HG02798 (cell line): ENCODE results near the gene ZAP70.
A peak's percentile ranks its signal among the peaks of the same experiment; 100 is the strongest.

Source experiments
- ATAC-seq: cut with Tn5 transposase; IDR thresholded peaks from one replicate; pipeline ENCODE4 v1.9.1; 2021; ENCODE audit warnings: mild to moderate bottlenecking; ENCODE audit not compliant: unreplicated experiment, poor library complexity

Gene ZAP70

DNA sequence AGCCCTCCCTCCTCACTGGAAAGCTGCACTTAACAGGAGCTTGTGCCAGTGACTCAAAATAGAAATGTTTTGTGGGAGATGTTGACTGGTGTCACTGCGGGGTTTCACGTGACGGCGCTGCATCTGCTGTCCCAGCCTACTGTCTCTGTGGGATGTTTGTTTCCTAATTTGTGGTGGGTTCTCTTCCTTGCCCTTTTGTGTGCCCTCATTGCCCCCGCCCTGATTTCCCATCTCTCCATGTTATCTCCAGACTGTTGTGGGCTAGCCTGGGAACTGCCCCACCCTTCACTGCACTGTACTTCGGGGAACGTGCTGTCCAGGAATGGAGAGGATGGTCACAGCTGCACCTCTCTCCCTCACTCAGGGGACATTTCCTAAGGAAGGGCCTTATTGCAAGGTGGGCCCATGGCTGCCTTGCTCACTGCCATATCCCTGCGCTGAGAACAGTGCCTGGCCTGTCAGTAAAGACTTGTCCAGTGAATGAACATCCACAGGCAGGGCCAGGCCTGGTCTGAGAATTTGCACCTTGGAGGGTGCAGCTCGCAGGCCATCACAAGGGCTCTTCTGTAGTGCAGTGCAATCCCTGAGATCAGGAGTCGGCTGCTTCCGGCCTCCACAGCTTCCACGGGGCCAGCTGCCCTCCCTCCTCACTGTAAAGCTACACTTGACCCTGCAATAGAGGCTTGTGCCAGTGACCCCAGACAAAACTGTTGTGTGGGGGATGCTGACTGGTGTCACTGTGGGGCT lies 18.1 kb downstream of the ZAP70 start:
- ATAC-seq: no peak

DNA sequence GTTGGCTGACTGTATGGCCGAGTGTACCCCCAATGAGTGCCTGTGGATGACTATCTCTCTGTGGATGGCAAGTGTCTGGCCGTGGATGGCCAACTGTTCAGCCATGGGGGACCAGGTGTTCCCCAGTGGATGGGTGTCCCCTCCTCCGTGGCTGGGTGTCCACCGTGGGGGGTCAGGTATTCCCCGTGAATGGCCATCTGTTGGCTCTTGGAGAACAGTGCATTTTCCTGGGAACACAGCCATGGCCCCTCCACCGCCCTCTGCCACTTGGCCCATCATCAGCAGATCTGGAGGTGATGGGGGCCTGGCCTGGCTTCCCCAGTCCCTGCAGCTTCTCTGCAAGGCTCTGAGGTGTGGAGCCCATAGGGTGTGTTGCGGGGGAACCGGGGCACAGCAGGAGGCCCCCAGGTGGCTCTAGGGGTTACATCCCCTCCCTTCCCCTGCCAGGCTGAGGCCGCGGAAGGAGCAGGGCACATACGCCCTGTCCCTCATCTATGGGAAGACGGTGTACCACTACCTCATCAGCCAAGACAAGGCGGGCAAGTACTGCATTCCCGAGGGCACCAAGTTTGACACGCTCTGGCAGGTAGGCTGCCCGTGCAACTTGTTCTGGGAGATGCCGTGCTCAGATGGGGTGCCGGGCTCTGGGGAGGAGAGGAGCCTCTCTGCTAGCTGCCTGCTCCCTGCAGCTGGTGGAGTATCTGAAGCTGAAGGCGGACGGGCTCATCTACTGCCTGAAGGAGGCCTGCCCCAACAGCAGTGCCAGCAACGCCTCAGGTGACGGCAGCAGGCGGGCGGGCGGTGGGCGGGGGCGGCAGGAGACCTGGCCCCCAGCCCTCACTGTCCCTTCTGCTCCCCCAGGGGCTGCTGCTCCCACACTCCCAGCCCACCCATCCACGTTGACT lies 19.3 kb downstream of the ZAP70 start:
- no peak for ATAC-seq

DNA sequence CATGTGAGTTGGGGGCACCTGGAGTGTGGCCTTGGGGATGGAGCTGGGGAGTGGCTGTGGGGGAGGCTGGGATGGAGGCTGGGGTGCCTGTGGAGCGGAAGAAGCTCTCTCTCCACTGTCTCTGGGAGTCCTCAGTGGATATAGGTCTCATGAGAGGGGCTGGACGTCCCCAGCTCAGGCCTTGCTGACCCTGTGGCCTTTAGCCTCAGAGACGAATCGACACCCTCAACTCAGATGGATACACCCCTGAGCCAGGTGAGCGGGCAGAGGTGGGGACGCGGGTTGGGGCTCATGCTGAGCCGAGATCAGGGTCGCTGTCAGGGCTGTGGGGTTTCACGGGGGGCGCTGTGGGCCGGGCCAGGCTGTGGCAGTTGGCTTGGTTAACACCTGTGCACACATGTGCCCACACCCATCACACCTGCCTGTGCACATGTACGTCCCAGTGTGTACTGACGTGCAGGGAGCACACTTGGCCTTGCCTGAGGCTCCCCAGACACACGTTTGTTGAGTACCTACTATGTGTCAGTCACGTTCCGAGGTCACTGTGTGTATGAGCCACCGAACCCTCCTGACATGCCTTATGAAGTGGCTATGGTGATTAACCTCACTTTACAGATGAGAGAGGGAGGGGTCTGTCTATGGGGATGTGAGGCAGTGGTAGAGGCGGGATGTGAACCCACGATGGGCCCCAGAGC lies 20.1 kb downstream of the ZAP70 start:
- ATAC-seq: no peak

DNA sequence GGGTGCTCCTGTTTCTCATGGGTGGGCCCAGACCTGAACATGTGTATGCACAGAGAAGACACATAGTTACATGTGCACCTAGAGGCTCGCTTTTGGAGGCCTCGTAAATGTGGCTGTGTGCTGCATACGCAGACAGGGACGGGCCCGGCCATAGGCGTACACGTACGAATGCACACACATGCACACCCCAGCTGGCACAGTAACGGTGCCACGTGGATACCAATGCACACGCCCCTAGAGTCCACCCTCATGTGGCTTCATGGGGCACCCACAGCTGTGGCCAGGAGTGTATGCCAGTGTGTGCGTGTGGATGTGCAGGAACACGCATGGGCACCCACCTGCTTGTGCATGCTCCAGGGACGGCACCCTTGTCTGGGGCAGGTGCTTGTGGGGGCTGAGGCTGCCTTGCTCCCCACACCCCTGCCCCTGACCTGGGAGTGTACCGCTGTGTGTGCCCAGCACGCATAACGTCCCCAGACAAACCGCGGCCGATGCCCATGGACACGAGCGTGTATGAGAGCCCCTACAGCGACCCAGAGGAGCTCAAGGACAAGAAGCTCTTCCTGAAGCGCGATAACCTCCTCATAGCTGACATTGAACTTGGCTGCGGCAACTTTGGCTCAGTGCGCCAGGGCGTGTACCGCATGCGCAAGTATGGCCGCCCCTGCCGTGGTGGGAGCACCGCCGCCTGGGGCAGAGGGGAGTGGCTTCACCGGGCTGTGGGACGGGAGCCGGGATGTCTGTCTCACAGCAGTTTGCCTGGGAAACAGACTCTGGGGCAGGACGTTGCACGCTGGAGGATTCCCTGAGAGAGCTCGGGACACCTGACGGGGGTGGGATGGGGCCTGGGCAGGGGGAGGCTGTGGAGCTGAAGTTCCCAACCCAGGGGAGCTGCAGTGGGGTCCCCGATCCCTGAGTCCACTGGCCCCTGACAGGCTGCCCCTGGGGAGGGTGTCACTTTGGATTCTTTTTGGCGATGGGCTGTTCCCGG lies 21.0 kb downstream of the ZAP70 start:
- ATAC-seq: no peak

DNA sequence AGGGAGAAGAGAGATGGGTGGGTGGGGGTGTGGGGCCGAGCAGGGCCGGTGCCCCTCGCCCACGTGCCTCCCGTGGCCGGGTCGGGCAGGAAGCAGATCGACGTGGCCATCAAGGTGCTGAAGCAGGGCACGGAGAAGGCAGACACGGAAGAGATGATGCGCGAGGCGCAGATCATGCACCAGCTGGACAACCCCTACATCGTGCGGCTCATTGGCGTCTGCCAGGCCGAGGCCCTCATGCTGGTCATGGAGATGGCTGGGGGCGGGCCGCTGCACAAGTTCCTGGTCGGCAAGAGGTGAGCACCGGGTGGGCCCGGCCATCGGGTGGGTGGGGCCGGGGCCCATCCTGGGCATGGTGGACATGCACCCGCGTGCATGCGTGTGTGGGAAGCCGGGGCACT lies 21.8 kb downstream of the ZAP70 start:
- ATAC-seq: no peak

DNA sequence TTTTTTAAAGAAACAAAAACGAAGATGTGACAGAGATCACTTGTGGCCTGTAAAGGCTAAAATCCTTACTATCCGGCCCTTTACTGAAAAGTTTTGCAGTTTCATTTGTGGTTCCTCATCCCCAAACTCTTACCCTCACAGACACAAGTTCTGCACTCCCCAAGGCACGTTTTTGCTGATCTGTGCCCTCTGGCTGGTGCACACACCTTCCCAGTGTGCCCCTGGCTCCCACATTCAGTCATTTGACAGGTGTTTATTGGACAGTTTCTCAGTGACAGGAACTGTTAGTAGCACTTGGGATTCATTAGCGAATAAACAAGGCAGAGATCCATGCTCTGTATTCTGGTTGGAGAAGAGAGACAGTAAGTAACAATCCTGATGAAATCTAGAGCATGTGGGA lies 22.8 kb downstream of the ZAP70 start:
- ATAC-seq: no peak

DNA sequence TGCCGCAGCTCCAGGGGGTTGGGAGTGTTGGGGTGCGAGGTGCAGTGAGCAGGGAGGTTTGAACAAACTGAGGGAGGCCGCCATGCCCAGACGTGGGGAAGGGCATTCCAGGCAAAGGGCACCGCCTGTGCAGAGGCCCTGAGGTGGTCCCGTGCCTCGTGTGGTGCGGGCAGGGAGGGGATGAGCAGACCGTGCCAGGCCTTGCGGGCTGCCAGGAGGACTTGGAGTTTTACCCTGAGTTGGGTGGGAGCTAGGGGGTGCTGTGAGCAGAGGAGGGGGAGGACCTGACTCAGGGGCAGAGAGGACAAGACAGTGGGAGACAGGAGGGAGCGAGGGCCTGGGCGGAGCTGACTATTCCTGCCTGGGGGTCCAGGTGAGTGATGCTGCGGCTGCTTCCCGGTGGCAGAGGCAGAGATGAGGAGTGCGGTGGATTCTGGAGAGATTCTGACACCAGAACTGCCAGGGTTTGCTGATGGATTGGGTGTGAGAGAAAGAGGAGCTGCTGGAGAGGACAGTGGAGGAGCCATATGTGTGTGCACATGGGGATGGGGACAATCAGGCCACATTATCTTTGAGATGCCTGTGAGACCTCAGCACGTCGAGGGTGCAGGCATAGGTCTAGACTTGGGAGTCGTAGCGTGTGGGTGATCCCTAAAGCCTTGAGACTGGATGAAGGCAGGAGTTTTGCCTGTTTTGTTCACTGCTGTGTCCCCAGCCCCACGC lies 23.4 kb downstream of the ZAP70 start:
- no peak for ATAC-seq

DNA sequence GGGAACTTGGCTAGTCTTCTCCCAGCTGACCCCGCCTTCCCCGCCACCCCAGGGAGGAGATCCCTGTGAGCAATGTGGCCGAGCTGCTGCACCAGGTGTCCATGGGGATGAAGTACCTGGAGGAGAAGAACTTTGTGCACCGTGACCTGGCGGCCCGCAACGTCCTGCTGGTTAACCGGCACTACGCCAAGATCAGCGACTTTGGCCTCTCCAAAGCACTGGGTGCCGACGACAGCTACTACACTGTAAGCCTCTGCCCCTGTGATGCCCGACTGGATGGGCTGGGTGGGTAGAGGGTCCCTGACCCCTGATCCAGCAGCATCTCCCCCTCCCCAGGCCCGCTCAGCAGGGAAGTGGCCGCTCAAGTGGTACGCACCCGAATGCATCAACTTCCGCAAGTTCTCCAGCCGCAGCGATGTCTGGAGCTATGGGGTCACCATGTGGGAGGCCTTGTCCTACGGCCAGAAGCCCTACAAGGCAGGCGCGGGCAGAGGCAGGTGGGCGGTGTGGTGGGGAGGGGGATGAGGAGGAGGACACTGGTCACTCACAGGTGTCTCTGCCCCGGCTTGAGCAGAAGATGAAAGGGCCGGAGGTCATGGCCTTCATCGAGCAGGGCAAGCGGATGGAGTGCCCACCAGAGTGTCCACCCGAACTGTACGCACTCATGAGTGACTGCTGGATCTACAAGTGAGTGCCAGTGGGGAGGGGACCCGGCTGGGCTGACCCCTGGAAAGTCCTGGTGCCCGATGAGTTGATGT lies 24.2 kb downstream of the ZAP70 start:
- no peak for ATAC-seq

DNA sequence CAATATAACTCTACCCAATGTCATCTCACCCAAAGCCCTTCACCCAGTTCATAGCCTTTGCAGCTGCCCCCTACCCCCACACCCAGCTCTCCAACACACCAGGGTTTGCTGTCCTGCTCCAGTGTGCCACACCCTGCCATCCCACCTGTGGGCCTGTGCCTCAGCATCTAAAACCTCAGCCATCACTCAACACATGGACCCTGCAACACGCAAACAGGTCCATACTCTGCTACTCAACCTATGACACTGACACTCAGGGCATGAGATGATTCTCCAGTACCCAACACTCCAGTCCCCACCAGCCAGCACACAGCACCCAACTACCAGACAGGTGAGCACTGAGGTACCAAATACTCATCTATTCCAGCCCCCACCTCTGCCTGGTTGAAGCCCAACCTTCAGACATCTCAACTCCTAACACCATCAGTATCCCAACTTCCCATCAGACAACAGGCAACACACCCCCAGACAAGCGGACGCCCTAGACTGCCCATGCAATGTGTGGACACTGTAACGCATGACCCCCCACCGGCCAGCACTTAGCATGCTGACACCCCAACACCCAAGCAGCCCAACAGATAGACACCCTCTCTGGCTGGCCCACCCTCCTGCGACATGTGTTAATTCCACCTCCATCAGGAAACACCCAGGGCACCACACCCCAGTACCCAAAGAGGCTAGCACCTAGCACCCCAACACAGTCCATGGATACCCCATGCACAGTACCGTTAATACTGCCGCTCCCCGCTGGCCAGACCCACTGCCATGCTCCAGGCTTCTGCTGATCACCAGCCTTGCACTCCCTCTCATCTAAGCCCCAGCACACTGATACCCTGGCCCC lies 25.0 kb downstream of the ZAP70 start:
- no peak for ATAC-seq

DNA sequence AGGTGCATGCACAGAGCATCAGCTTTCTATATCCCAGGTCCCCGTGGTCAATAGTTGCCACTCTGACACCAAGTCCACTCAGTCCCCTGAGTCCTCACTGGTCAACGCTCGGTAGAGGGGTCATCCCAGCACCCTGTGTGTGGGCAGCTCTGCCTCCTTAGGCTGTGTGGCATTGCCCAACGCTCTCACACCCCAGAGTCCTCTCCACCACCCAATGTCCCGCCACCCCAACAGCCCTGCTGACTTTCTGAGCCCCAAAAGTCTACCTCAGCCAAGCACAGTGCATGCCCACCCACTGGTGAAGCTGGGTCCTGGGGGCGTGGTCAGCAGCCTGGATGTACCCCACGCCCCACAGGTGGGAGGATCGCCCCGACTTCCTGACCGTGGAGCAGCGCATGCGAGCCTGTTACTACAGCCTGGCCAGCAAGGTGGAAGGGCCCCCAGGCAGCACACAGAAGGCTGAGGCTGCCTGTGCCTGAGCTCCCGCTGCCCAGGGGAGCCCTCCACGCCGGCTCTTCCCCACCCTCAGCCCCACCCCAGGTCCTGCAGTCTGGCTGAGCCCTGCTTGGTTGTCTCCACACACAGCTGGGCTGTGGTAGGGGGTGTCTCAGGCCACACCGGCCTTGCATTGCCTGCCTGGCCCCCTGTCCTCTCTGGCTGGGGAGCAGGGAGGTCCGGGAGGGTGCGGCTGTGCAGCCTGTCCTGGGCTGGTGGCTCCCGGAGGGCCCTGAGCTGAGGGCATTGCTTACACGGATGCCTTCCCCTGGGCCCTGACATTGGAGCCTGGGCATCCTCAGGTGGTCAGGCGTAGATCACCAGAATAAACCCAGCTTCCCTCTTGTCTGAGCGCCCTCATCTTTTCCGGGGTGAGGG lies 25.9 kb downstream of the ZAP70 start:
- ATAC-seq: no peak

DNA sequence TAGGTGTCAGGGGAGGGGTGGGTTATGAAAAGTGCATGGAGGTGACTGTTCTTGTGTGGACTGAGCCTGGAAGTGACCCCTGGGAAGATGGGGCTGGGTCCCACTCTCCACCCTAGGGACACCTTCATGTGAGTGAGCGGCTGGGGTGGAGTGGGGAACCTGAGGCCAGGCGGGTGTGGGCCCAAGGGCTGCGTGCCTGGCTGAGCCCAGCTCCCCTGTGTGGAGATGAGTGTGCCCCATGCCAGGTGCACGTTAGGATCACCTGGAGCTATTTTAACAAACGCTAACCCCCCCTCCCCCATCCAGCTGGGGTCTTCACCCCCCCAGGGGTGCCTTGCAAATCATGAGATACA lies 26.5 kb downstream of the ZAP70 start:
- no peak for ATAC-seq

DNA sequence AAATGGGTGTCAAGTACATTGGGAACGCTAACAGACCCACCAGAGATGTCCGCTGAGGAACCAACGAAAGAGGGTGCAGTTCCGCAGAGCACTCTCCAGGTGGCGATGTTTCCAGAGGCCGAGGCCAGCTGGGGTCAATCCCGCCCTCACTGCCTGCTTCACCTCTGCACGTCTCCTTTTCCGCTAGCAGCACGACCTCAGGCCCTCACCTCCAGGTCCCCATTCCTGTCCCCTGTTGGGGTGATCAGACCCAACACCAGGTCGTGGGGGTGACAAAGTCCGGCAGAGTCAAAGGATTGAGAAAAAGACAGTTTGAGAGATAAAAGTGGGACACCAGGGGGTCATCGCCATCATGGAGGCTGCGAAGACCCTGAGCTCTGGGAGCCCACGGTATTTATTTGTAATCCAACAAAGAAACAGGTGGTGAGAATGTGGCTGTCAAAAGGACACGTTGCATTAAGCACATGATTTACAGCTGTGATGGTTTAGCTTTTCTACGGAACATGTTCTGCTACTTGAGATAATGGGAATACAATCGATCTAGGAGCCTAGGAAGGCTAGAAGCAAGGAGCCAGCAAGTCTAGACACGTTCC lies 27.3 kb downstream of the ZAP70 start:
- ATAC-seq: peak; percentile 57

DNA sequence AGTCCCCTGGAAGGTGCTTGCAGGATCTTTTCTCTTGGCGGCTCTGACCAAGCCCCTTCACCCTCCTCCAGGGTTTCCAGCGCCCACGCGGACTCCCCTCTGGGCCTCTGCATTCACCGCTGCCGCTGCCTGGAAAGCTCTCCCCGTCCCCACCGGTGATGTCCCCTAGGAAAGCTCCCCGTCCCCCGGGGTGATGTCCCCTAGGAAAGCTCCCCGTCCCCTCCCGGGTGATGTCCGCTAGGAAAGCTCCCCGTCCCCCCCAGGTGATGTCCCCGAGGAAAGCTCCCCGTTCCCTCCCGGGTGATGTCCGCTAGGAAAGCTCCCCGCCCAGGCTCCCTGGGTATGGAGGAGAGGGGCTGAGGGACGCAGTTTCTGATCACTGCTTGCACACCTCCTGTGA lies 27.9 kb downstream of the ZAP70 start:
- ATAC-seq: no peak

DNA sequence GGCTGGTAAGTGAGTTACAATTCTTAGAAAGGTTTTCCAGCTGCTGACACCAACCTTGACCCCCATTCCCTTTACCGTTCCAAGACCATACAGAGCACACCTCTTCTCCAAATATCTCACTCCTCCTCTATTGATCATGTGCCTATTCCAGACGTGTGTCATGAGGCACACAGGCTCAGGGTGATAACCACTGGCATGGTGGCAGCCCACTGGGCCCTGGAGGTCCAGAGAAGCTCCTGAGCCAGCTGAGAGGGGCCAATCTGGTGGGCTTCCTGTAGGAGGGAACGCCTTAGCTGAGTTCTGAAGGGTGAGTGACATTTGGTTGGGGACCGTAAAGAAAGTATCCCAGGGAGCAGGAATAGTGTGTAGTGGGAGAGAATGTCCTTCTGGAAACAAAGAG lies 28.3 kb downstream of the ZAP70 start:
- no peak for ATAC-seq

DNA sequence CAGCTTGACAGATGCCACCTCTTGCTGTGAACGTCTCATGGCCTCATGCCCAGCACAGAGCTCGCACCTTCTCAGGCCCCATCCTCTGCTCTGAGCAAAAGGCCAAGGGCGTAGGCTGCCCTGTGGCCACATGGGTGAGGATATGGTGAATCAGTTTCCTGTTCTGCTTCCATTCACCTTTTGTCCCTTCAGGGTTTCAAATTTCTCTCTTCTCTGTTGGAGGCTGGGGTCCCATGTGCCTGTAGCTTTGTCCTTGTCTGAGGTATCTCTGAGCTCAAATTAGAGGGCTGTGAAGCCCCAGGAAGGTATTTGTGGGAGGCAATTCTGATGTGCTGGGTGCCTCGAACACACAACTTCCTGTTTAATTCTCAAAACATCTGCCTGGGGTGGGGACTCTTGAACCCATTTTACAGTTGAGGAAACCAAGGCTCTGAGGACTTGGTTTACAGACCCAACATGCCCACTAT lies 29.0 kb downstream of the ZAP70 start:
- ATAC-seq: no peak

DNA sequence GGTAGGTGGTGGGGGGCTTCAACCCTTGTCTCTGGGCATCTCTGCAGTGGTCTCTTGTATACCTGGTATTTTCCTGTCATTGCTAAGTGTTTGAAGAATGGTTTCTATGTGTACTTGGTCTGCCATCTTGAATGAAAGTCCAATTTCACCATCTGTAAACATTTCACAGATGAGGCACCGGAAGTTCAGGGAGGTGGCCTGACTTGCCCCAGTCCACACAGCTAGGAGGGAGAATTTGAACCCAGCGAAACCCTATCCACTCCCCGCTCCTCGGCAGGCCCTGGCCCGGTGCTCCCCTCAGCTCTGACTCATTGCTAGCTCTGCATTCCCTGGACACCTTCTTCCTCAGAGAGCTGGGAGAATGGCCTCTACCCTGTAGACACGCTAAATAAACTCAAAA lies 30.5 kb downstream of the ZAP70 start:
- ATAC-seq: no peak
